Spleen (tissue), 11 donors: ENCODE measurements around the gene AMD1. TPM values are rescaled to one million over a fixed set of nuclear protein-coding genes. Genes with fewer than 3 reads are reported as not detected.
"Not testable (repeated sequence)": the region's sequence is repeated elsewhere in the genome, so short reads cannot be mapped to it uniquely, and the experiment has no call there.

Source experiments
- DNase-seq: peaks from one replicate; pipeline ENCODE4 v3.0.0-alpha.2; 2020
- H3K27ac ChIP-seq, 8 donors: fragments of 200-600 bp; sonication (generic) in 7 of 8; 1 replicate in 4 of 8; 2 replicates in 4 of 8; pipeline versions ENCODE4 v1.5.0 to v1.8.0; 2016 to 2021; ENCODE audit warnings: inconsistent platforms in 4 of 8, mild to moderate bottlenecking in 4 of 8, moderate library complexity in 1 of 8
- H3K27me3 ChIP-seq, 7 donors: fragments of 200-600 bp; sonication (generic) in 6 of 7; replicated peaks in 1 of 7; 1 replicate in 4 of 7; 2 replicates in 3 of 7; pipeline versions ENCODE4 v1.5.0 to v1.8.0; 2016 to 2021; ENCODE audit warnings: inconsistent platforms in 3 of 7, mild to moderate bottlenecking in 1 of 7
- H3K36me3 ChIP-seq, 6 donors: fragments of 200-600 bp; sonication (generic) in 5 of 6; 1 replicate in 4 of 6; 2 replicates in 2 of 6; pipeline versions ENCODE4 v1.5.0 to v1.8.0; 2016 to 2021; ENCODE audit warnings: inconsistent platforms in 2 of 6
- H3K4me1 ChIP-seq, 6 donors: fragments of 200-600 bp; sonication (generic) in 5 of 6; 1 replicate in 3 of 6; 2 replicates in 3 of 6; pipeline versions ENCODE4 v1.5.0 to v1.8.0; 2016 to 2021; ENCODE audit warnings: inconsistent platforms in 3 of 6
- H3K4me3 ChIP-seq, 8 donors: fragments of 200-600 bp; sonication (generic) in 7 of 8; 1 replicate in 4 of 8; 2 replicates in 4 of 8; pipeline versions ENCODE4 v1.5.0 to v1.8.0; 2016 to 2021; ENCODE audit warnings: inconsistent platforms in 4 of 8, mild to moderate bottlenecking in 4 of 8, moderate library complexity in 2 of 8
- H3K9me3 ChIP-seq, 8 donors: fragments of 200-600 bp; sonication (generic) in 7 of 8; 1 replicate in 4 of 8; 2 replicates in 4 of 8; pipeline versions ENCODE4 v1.5.0 to v1.8.0; 2016 to 2021; ENCODE audit warnings: inconsistent platforms in 4 of 8
- CTCF ChIP-seq, 11 experiments: fragments of 200-600 bp in 7 of 11; fragments of 450-650 bp in 4 of 11; sonication (generic) in 4 of 11; IDR thresholded peaks in 8 of 11; conservative IDR thresholded peaks in 3 of 11; 1 replicate in 7 of 11; 2 replicates in 4 of 11; pipeline versions ENCODE4 v1.4.0 to v1.8.0; 2016 to 2021; ENCODE audit warnings: antibody characterized with exemption in 11 of 11, inconsistent platforms in 4 of 11, mild to moderate bottlenecking in 1 of 11
- POLR2A ChIP-seq, 3 donors: fragments of 450-650 bp; IDR thresholded peaks; one replicate each; pipeline ENCODE4 v1.5.1; 2017; ENCODE audit warnings: antibody characterized with exemption in 3 of 3, mild to moderate bottlenecking in 1 of 3
- POLR2AphosphoS5 ChIP-seq, 3 donors: sonication (generic); formaldehyde crosslinking; IDR thresholded peaks; one replicate each; pipeline ENCODE4 v1.5.1; 2017; ENCODE audit warnings: antibody characterized with exemption in 3 of 3
- whole genome bisulfite sequencing, 5 donors: extraction: QIAGEN DNeasy Blood & Tissue Kit in 3 of 5; methylation state at CpG; one replicate each; pipeline versions ENCODE4 v1.1.5 to v1.1.7; 2013 to 2018; 5-methylcytosine and 5-hydroxymethylcytosine counted together
- intact Hi-C: fragments of 100-400 bp; cut with DNase I; formaldehyde crosslinking; loops from one replicate; pipeline ENCODE4 v1.15.0; 2023; ENCODE audit warnings: low total_unique reads
- polyA plus RNA-seq, 3 donors: library from polyadenylated mRNA; stranded (reverse); fragments of 200-250 nt; gene quantifications; one replicate each; pipeline ENCODE4 v1.2.1, GENCODE V29; 2013
- total RNA-seq, 7 donors: library from RNA; depleted of rRNA in 3 of 7; stranded (reverse); fragments of >200 nt in 3 of 7; fragmentation: NEBNext Ultra II Directional in 4 of 7; extraction: Animal tissue kit (Norgen Biotek cat#: 25700) in 4 of 7; gene quantifications; one replicate each; pipeline versions ENCODE4 v1.1.0 to v1.2.1, GENCODE V29; 2016 to 2021
- donor health status: healthy with polysubstance abuse.
- donor health status: DM: no; HTN: no; CAD: no; lungs with moderate emphysema.
- donor health status: DM: no; HTN: no; CAD: no.
- donor health status: Bipolar disorder and iron deficiency.
- donor health status: healthy.
- donor health status: DM: no; HTN: no; CAD: no.
- donor health status: DM: yes; HTN: yes; CAD: no.

The AMD1 gene
- total and polyA plus RNA-seq, 10 donors: 20.7 to 102 (median 53.2) TPM

- intact Hi-C loops: no loop called here
- no peak for DNase-seq
- Histone ChIP-seq H3K36me3 (peaks cover 5 to 96% (median 61%) of the 10 kb centered on the region in 6 donors), H3K4me3 (no peak overlapping the region), H3K4me1 (peaks cover 0 to 4% (median 0%) of the 10 kb centered on the region in 6 donors), H3K9me3 (no peaks in the 10 kb centered on the region), H3K27ac (no peak overlapping the region), H3K27me3 (no peaks in the 10 kb centered on the region)
- WGBS, 5 donors: 93 to 98% (median 97%) methylated on average over 4 of the region's 4 CpGs
- TF ChIP-seq CTCF (IDR thresholded peaks at IDR 0.05 in 8 of 11, conservative IDR thresholded peaks at IDR 0.05 in 3 of 11) (no peak), POLR2A (IDR thresholded peaks at IDR 0.05) (no peak), POLR2AphosphoS5 (IDR thresholded peaks at IDR 0.05) (no peak)
Measured at GRCh38 chr6:110895907-110896608, 21.5 kb downstream of the AMD1 start.

- WGBS, 5 donors: 93 to 99% (median 97%) methylated on average over 9 of the region's 9 CpGs
- no peak for DNase-seq
- Histone ChIP-seq H3K27ac (no peak overlapping the region), H3K36me3 (peaks cover 5 to 82% (median 47%) of the 10 kb centered on the region in 6 donors), H3K9me3 (no peaks in the 10 kb centered on the region), H3K27me3 (no peaks in the 10 kb centered on the region), H3K4me1 (no peaks in the 10 kb centered on the region), H3K4me3 (no peak overlapping the region)
- TF ChIP-seq POLR2AphosphoS5 (IDR thresholded peaks at IDR 0.05) (no peak), CTCF (IDR thresholded peaks at IDR 0.05 in 8 of 11, conservative IDR thresholded peaks at IDR 0.05 in 3 of 11) (no peak), POLR2A (IDR thresholded peaks at IDR 0.05) (no peak)
- intact Hi-C loops: no loop called here
Measured at GRCh38 chr6:110897433-110897832, 22.8 kb downstream of the AMD1 start.

GRCh38 chr6:110898111-110898510, 23.5 kb downstream of the AMD1 start:
- 85 to 95% (median 87%) methylated on average over 5 of the region's 5 CpGs for WGBS, 5 donors
- Histone ChIP-seq H3K4me3 (no peak overlapping the region), H3K27ac (no peak overlapping the region), H3K36me3 (peaks cover 5 to 75% (median 40%) of the 10 kb centered on the region in 6 donors), H3K27me3 (no peaks in the 10 kb centered on the region), H3K9me3 (peaks cover 0 to 2% (median 0%) of the 10 kb centered on the region in 8 donors), H3K4me1 (no peaks in the 10 kb centered on the region)
- intact Hi-C loops: no loop called here
- no peak for DNase-seq
- TF ChIP-seq CTCF (IDR thresholded peaks at IDR 0.05 in 8 of 11, conservative IDR thresholded peaks at IDR 0.05 in 3 of 11) (no peak), POLR2A (IDR thresholded peaks at IDR 0.05) (no peak), POLR2AphosphoS5 (IDR thresholded peaks at IDR 0.05) (no peak)

GRCh38 chr6:110900028-110900598, 25.5 kb downstream of the AMD1 start:
- H3K4me3 ChIP-seq: no peak overlapping the region
- peaks cover 0 to 22% (median 14%) of the 10 kb centered on the region in 8 donors for H3K9me3 ChIP-seq
- peaks cover 2 to 55% (median 23%) of the 10 kb centered on the region in 6 donors for H3K36me3 ChIP-seq
- no peak overlapping the region for H3K27ac ChIP-seq
- TF ChIP-seq POLR2AphosphoS5 (IDR thresholded peaks at IDR 0.05): peak in 1 of 3 donors; percentile 25
- no peak for TF ChIP-seq CTCF (IDR thresholded peaks at IDR 0.05 in 8 of 11, conservative IDR thresholded peaks at IDR 0.05 in 3 of 11)
- DNase-seq: no peak
- H3K27me3 ChIP-seq: no peaks in the 10 kb centered on the region
- no peaks in the 10 kb centered on the region for H3K4me1 ChIP-seq
- intact Hi-C loops: no loop called here
- 92 to 99% (median 93%) methylated on average over 3 to 5 of the region's 5 CpGs for WGBS, 5 donors

- H3K4me1 ChIP-seq, H3K27ac ChIP-seq, H3K27me3 ChIP-seq, H3K4me3 ChIP-seq, DNase-seq, intact Hi-C loops: not testable (repeated sequence)
- 96 to 98% (median 97%) methylated on average over 8 of the region's 8 CpGs for WGBS, 5 donors
- Histone ChIP-seq H3K9me3 (peaks cover 0 to 35% (median 26%) of the 10 kb centered on the region in 8 donors), H3K36me3 (peaks cover 2 to 40% (median 11%) of the 10 kb centered on the region in 6 donors)
Measured at GRCh38 chr6:110901601-110902000, 27.0 kb downstream of the AMD1 start.
